ENCODE results near the gene NEK6.

NEK6 gene

DNA sequence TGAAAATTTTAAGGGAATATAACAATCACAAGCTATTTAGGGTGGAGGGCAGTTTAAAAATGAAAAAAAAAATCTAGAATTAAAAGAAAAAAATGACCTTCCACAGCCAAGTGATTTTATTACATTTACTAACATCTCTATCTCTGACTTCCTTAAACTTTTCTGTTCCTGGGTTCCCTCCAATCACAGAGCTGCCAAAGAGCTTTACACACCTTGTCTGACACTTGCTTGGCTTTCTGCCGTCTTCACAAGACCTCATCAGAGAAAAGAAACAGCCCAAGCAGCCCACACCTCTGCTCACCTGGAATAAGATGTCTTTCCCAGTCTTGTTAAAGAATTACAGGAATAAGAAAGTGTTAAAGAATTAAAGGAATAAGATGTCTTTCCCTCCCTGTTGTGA, 118.6 kb downstream of the NEK6 start:
- DNase-seq (ENCODE audit: low spot score), result no peak
- H3K36me3 Mint-ChIP-seq (ENCODE audit: low read depth), result peaks cover 13% of the 10 kb centered on the region
- H3K27ac Mint-ChIP-seq, result no peak overlapping the region
- H3K4me3 Mint-ChIP-seq, result no peak overlapping the region
- no peaks in the 10 kb centered on the region for H3K4me1 Mint-ChIP-seq (ENCODE audit: low read depth)
- no peaks in the 10 kb centered on the region for H3K27me3 Mint-ChIP-seq (ENCODE audit: low read depth)
- peaks cover 5% of the 10 kb centered on the region for H3K9me3 Mint-ChIP-seq

DNA sequence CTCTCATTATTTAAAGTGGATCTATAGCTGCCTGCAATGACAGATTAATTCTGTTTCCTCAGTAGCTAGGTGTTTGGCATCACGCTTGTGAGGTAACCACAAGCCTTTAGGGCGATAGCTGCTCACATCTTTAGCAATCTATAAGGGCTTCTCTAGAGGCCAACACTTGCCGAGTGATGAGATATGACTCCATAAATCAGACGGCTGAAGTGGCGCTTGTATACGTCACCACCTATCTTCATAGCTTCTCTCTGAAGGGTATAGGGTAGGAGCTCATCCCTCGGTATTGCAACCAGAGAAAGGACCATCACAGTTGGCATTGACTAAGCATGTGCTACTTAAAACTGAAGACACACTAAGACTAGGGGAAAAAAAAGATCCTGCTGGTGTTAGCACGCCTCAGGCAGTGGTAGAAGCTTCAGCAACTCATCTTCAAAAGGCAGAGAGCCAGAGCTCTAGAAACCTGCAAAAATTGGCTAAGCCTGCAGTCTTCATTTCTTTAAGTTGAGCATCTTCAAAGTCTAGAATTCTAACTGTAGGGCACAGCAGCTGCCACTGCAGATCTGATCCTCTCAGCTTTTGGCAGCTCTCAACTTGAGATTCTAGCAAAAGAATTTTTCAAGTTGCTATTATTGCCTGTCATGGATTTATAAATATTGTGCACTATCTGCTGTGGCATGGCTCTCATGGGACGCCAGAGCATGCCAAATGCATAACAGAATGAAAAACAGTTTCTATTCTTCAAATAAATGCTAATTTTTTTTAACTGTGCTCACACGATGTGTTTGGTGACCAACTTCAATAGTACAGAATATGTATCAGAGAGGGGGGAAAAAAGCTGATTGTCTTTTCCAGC, 120.0 kb downstream of the NEK6 start:
- Mint-ChIP-seq H3K27ac (no peak overlapping the region), H3K4me3 (no peak overlapping the region), H3K36me3 (ENCODE audit: low read depth) (peaks cover 13% of the 10 kb centered on the region), H3K9me3 (peaks cover 5% of the 10 kb centered on the region), H3K4me1 (ENCODE audit: low read depth) (no peaks in the 10 kb centered on the region), H3K27me3 (ENCODE audit: low read depth) (no peaks in the 10 kb centered on the region)
- no peak for DNase-seq (ENCODE audit: low spot score)

DNA sequence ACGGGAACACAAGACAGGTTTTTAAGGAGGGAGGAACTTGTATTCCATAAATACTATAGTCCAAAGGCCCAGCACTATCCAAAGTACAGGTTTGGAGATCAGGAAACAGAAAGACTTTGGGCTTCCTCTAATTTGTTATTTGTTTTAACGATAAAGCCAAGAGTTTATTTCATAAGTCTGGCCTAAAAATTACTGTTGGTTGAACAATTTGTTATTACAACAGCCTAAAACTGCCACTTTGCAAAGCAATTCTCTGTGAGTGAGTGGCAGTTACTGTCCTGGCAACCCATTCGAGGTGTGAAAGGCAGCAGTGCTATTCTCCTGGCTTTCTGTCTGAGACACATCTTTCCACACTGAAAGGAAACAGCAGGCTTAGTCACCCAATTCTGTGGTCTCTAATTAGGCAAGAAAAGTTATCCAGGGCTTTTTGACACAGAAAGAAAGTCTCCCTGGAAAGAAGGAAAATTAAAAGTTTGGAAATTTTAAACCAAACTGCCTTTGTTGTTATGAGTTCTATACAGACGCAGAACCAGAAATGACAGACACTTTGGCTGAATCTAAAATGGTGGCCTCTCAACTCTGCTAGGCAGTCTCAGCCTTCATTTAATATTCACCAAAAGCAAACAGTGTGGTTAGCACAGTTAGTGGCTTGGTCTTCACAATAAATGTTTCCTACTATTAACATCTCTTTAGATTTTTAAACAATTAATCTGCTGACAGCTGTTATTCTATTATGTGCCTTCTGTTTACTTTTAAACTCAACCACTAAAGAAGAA, 123.6 kb downstream of the NEK6 start:
- no peak overlapping the region for H3K27ac Mint-ChIP-seq
- no peak overlapping the region for H3K4me3 Mint-ChIP-seq
- no peaks in the 10 kb centered on the region for H3K9me3 Mint-ChIP-seq
- H3K4me1 Mint-ChIP-seq (ENCODE audit: low read depth), result no peaks in the 10 kb centered on the region
- H3K27me3 Mint-ChIP-seq (ENCODE audit: low read depth), result no peaks in the 10 kb centered on the region
- no peak for DNase-seq (ENCODE audit: low spot score)
- H3K36me3 Mint-ChIP-seq (ENCODE audit: low read depth), result peaks cover 10% of the 10 kb centered on the region

GRCh38 chr9:124384210-124384609, 126.5 kb downstream of the NEK6 start:
- Mint-ChIP-seq H3K27me3 (ENCODE audit: low read depth) (no peaks in the 10 kb centered on the region), H3K27ac (no peak overlapping the region), H3K9me3 (no peaks in the 10 kb centered on the region), H3K36me3 (ENCODE audit: low read depth) (peaks cover 9% of the 10 kb centered on the region), H3K4me3 (no peak overlapping the region), H3K4me1 (ENCODE audit: low read depth) (peaks cover 4% of the 10 kb centered on the region)
- DNase-seq (ENCODE audit: low spot score), result no peak

DNA sequence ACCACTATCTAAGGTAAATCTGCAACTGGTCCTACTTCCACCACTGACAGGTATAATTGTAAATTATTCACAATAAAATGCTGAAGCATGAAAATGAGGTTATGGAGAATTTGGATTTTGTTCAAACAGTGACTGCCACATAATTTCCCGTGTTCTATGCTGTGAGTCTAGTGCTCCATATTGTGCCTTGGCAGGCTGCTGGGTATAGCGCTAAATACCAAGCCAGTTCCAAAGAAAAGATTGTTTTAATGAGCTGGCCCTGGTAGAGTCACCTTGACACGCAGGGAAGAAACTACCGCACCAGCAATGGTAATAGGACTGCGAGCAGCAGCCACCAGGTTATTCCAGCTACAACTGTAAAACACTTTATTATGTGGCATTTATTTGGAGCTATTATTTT, 127.1 kb downstream of the NEK6 start:
- H3K4me3 Mint-ChIP-seq, result no peak overlapping the region
- no peak overlapping the region for H3K27ac Mint-ChIP-seq
- H3K9me3 Mint-ChIP-seq, result no peaks in the 10 kb centered on the region
- H3K27me3 Mint-ChIP-seq (ENCODE audit: low read depth), result no peaks in the 10 kb centered on the region
- peaks cover 6% of the 10 kb centered on the region for H3K4me1 Mint-ChIP-seq (ENCODE audit: low read depth)
- no peak for DNase-seq (ENCODE audit: low spot score)
- H3K36me3 Mint-ChIP-seq (ENCODE audit: low read depth), result peaks cover 9% of the 10 kb centered on the region

DNA sequence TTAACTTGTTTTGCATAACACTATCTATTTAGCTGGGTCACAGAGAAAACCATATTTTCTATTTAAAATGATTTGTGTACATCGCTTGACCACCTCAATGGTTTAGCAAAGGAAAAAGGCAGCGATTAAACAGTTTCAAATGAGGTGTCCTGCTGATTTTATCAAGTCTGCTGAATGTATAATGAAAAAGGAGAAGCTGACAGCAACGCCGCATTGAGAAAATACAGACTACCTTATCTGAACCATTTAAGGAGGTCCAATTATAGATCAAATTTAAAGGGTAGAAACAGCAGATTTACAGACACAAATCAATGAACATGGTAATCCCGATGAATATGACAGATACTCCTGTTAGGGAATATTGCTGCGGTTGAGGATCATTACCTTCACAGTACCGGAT, 127.9 kb downstream of the NEK6 start:
- Mint-ChIP-seq H3K27ac (no peak overlapping the region), H3K4me1 (ENCODE audit: low read depth) (peaks cover 6% of the 10 kb centered on the region), H3K4me3 (no peak overlapping the region), H3K9me3 (no peaks in the 10 kb centered on the region), H3K27me3 (ENCODE audit: low read depth) (no peaks in the 10 kb centered on the region), H3K36me3 (ENCODE audit: low read depth) (peaks cover 9% of the 10 kb centered on the region)
- no peak for DNase-seq (ENCODE audit: low spot score)

DNA sequence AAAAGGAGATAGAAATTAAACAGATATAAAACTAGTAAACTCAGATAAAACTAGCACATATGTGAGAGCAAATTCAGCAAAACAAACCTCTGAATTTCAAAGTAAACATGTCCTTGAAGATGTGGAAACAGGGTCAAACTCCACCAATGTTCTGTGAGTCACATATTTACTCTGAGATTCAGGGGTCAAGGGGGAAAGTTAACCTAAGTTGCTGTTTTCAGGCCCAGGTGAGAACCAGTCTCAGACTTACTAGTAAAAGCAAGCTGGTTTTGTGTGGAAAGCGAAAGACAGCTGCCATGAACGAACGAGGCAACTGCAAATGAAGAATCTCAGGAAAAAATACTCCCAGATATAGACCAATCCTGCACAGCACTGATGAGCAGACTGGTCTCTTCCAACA, 128.5 kb downstream of the NEK6 start:
- Mint-ChIP-seq H3K27me3 (ENCODE audit: low read depth) (no peaks in the 10 kb centered on the region), H3K4me3 (no peak overlapping the region), H3K9me3 (no peaks in the 10 kb centered on the region), H3K36me3 (ENCODE audit: low read depth) (peaks cover 9% of the 10 kb centered on the region), H3K27ac (no peak overlapping the region), H3K4me1 (ENCODE audit: low read depth) (peaks cover 8% of the 10 kb centered on the region)
- DNase-seq (ENCODE audit: low spot score), result no peak

- peaks cover 8% of the 10 kb centered on the region for H3K4me1 Mint-ChIP-seq (ENCODE audit: low read depth)
- no peak for DNase-seq (ENCODE audit: low spot score)
Measured at GRCh38 chr9:124388275-124389048, 130.7 kb downstream of the NEK6 start.

DNA sequence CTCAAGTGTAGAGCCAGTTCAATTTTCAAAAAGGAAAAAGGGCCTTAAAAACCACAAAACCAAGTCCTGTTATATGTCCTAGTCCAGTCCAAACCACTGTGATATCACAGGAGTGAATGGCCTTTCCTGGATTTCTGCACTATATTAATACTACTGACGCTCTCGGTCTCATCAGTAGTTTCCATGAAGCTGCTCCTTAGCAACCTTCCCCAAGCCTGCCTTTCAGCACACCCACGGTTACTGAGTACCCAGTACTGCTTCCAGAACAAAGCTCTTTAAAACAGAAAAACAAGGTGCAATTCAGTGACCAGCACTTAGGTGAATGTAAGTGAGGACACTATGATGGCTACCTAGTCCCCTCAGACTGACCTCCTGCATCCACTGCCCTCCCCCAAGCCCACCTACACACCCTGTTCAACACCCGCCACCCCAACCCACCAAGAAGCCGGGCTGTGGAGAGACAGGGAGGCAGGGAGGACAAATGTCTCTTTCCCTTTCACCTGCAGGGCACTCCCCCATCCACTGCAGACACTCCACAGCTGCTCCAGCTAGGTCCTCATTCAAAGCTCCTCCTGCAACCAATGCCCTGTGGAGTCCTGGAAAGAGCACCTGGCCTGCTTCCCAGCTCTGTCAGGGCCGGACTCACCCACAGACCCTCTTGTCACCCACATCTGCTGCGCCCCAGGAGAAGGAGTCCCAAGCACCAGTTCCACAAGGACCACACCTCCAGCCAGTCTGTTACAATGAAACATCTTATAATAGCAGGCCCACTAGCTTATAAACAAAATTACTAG, 131.6 kb downstream of the NEK6 start:
- peaks cover 12% of the 10 kb centered on the region for H3K4me1 Mint-ChIP-seq (ENCODE audit: low read depth)
- no peaks in the 10 kb centered on the region for H3K36me3 Mint-ChIP-seq (ENCODE audit: low read depth)
- H3K27ac Mint-ChIP-seq, result no peak overlapping the region
- DNase-seq (ENCODE audit: low spot score), result no peak
- no peaks in the 10 kb centered on the region for H3K9me3 Mint-ChIP-seq
- no peaks in the 10 kb centered on the region for H3K27me3 Mint-ChIP-seq (ENCODE audit: low read depth)
- H3K4me3 Mint-ChIP-seq, result no peak overlapping the region

More at GRCh38 chr9:124388275-124389048, 130.7 kb downstream of the NEK6 start:
- H3K4me3 Mint-ChIP-seq, result no peak overlapping the region
- H3K9me3 Mint-ChIP-seq, result no peaks in the 10 kb centered on the region
- H3K36me3 Mint-ChIP-seq (ENCODE audit: low read depth), result peaks cover 4% of the 10 kb centered on the region
- no peak overlapping the region for H3K27ac Mint-ChIP-seq
- H3K27me3 Mint-ChIP-seq (ENCODE audit: low read depth), result no peaks in the 10 kb centered on the region

DNA sequence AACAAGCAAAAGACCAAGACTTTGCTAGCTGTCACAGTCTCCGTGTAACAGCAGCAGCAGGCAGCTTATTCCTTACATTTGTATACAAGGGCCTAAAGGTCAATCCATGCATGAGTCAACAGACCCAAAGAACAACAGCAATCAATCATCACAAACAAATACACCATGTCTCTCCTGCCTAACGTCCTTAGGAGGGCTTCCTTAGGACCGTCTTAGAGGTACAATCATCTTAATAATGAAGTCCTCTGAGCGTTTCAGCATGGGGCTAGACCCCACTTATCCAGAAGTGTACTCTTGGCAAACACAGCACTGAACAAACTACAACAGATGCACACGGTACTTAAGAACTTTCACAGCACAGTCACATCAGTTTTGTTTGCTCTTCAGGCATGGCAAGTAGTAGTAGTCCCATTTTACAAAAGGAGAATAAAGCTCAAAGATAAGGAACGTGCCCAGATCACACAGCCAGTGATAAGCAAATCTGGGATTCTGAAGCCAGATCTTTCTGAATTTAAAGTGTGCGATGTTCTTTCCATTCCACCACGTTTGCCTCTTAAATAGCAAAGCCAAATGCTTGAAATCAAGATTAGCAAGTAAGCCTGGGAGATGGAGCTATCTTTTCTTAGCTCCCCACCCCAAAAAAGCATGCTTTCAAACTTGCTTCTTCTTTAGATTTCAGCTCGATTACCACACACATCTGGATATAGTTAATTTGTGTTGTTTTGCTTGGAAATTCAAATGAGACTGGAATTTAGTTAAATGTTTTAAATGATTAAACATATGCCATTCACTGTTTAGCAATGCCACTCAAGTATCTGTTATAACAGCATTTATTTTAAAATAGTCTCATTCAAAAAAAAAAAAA, 133.3 kb downstream of the NEK6 start:
- no peaks in the 10 kb centered on the region for H3K9me3 Mint-ChIP-seq
- no peaks in the 10 kb centered on the region for H3K36me3 Mint-ChIP-seq (ENCODE audit: low read depth)
- H3K4me1 Mint-ChIP-seq (ENCODE audit: low read depth), result peaks cover 17% of the 10 kb centered on the region
- no peak overlapping the region for H3K27ac Mint-ChIP-seq
- DNase-seq (ENCODE audit: low spot score), result no peak
- H3K27me3 Mint-ChIP-seq (ENCODE audit: low read depth), result no peaks in the 10 kb centered on the region
- H3K4me3 Mint-ChIP-seq, result no peak overlapping the region

DNA sequence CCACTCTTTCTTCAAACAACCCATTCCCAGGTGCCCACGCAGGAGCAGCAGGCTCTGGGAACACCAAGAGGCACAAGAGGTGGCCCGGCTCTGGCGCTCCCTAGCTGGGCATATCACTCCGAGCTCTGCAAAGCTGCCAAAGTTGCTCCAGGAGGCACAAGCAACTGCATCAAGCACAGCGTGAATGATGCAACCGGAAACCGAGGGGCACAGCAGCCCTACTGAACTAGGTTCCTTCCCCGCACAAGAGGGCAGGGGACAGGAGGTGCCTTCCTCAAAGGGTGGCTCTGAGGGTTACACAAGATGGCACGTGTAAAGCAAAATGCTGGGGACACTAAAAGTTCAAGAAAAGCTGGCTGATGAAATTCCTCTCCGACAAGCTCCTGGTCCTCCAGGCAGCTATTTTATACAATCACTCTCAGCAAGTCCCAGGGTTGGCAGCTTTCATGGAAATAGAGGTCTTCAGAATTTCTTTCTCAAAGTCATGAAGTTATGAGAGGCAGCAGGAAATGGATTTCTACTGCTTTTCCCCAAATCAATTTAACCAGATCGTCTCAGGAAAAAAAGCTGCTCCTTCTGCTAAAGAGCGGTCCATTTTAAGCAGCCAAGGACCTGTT, 134.6 kb downstream of the NEK6 start:
- Mint-ChIP-seq H3K9me3 (no peaks in the 10 kb centered on the region), H3K27ac (no peak overlapping the region), H3K4me1 (ENCODE audit: low read depth) (peaks cover 16% of the 10 kb centered on the region), H3K27me3 (ENCODE audit: low read depth) (no peaks in the 10 kb centered on the region), H3K36me3 (ENCODE audit: low read depth) (no peaks in the 10 kb centered on the region), H3K4me3 (no peak overlapping the region)
- DNase-seq (ENCODE audit: low spot score), result no peak

- H3K9me3 Mint-ChIP-seq, result no peaks in the 10 kb centered on the region
- DNase-seq (ENCODE audit: low spot score), result no peak
- no peak overlapping the region for H3K27ac Mint-ChIP-seq
- H3K4me3 Mint-ChIP-seq, result no peak overlapping the region
- peaks cover 14% of the 10 kb centered on the region for H3K4me1 Mint-ChIP-seq (ENCODE audit: low read depth)
- H3K36me3 Mint-ChIP-seq (ENCODE audit: low read depth), result peaks cover under 1% of the 10 kb centered on the region
- no peaks in the 10 kb centered on the region for H3K27me3 Mint-ChIP-seq (ENCODE audit: low read depth)
Measured at GRCh38 chr9:124392871-124393460, 135.2 kb downstream of the NEK6 start.
